ENCODE data around the gene NDUFS6. TPM values are rescaled to one million over a fixed set of nuclear protein-coding genes. Genes with fewer than 3 reads are reported as not detected.

The NDUFS6 gene
- total RNA-seq, 1 experiment from 2014 or later = 104 TPM

- Histone ChIP-seq H3K4me1 (ENCODE audit: insufficient read depth, low read length) (no peaks in the 10 kb centered on the region), H3K36me3 (ENCODE audit: low read depth, low read length) (no peaks in the 10 kb centered on the region), H3K4me2 (ENCODE audit: low read length) (no peak overlapping the region), H3K27me3 (ENCODE audit: low read length) (peaks cover 76% of the 10 kb centered on the region), H3K9ac (ENCODE audit: low read length) (no peak overlapping the region), H3K9me3 (ENCODE audit: low read length) (no peaks in the 10 kb centered on the region), H3K27ac (ENCODE audit: low read length) (no peak overlapping the region), H3K79me2 (ENCODE audit: low read length) (no peaks in the 10 kb centered on the region), H3K9me2 (replicated peaks; ENCODE audit: low read length) (no peaks in the 10 kb centered on the region), H4K20me1 (ENCODE audit: low read length) (no peaks in the 10 kb centered on the region), H2AFZ (ENCODE audit: low read length) (no peak overlapping the region), H3F3A (ENCODE audit: low read length, unreplicated experiment) (no peaks in the 10 kb centered on the region), H3K4me3 (ENCODE audit: low read length) (no peak overlapping the region)
- ATAC-seq (no peak), DNase-seq (no peak)
- no peak for TF ChIP-seq EZH2 (IDR thresholded peaks at IDR 0.05; ENCODE audit: low read length, unreplicated experiment)
- TF ChIP-seq CTCF (conservative IDR thresholded peaks at IDR 0.05; ENCODE audit: low read depth, low read length) = no peak
- no peak for TF ChIP-seq EZH2phosphoT487 (IDR thresholded peaks at IDR 0.05; ENCODE audit: borderline replicate concordance, low read length)
- intact Hi-C loops (cut with micrococcal nuclease) = no loop called here
- ChIA-PET CTCF (no interaction called here), POLR2A (ENCODE audit: unreplicated experiment) (no interaction called here)
- no TSS peak for BruUV-seq (replicated peaks)
These were observed 44.7 kb upstream of the NDUFS6 start for GRCh38 chr5:1756481-1756880.

GRCh38 chr5:1757511-1757910 is 43.7 kb upstream of the NDUFS6 start:
- Histone ChIP-seq H2AFZ (ENCODE audit: low read length) (no peak overlapping the region), H3K79me2 (ENCODE audit: low read length) (no peaks in the 10 kb centered on the region), H3F3A (ENCODE audit: low read length, unreplicated experiment) (no peaks in the 10 kb centered on the region), H3K27ac (ENCODE audit: low read length) (no peak overlapping the region), H3K9me2 (replicated peaks; ENCODE audit: low read length) (no peaks in the 10 kb centered on the region), H3K9ac (ENCODE audit: low read length) (no peak overlapping the region), H3K27me3 (ENCODE audit: low read length) (peaks cover 75% of the 10 kb centered on the region), H4K20me1 (ENCODE audit: low read length) (no peaks in the 10 kb centered on the region), H3K4me1 (ENCODE audit: insufficient read depth, low read length) (no peaks in the 10 kb centered on the region), H3K4me3 (ENCODE audit: low read length) (no peak overlapping the region), H3K4me2 (ENCODE audit: low read length) (no peak overlapping the region), H3K9me3 (ENCODE audit: low read length) (no peaks in the 10 kb centered on the region), H3K36me3 (ENCODE audit: low read depth, low read length) (no peaks in the 10 kb centered on the region)
- no peak for DNase-seq
- BruUV-seq (replicated peaks) = no TSS peak
- CTCF ChIA-PET = no interaction called here
- no peak for ATAC-seq
- POLR2A ChIA-PET (ENCODE audit: unreplicated experiment) = no interaction called here
- TF ChIP-seq EZH2phosphoT487 (IDR thresholded peaks at IDR 0.05; ENCODE audit: borderline replicate concordance, low read length) (no peak), EZH2 (IDR thresholded peaks at IDR 0.05; ENCODE audit: low read length, unreplicated experiment) (no peak), CTCF (conservative IDR thresholded peaks at IDR 0.05; ENCODE audit: low read depth, low read length) (no peak)
- intact Hi-C loops (cut with micrococcal nuclease) = no loop called here

- intact Hi-C loops (cut with micrococcal nuclease) = no loop called here
- Histone ChIP-seq H3K4me1 (ENCODE audit: insufficient read depth, low read length) (no peaks in the 10 kb centered on the region), H3K9ac (ENCODE audit: low read length) (no peak overlapping the region), H3K9me2 (replicated peaks; ENCODE audit: low read length) (no peaks in the 10 kb centered on the region), H3K9me3 (ENCODE audit: low read length) (no peaks in the 10 kb centered on the region), H3K4me2 (ENCODE audit: low read length) (no peak overlapping the region), H3K36me3 (ENCODE audit: low read depth, low read length) (no peaks in the 10 kb centered on the region), H2AFZ (ENCODE audit: low read length) (no peak overlapping the region), H3F3A (ENCODE audit: low read length, unreplicated experiment) (no peaks in the 10 kb centered on the region), H4K20me1 (ENCODE audit: low read length) (no peaks in the 10 kb centered on the region), H3K27ac (ENCODE audit: low read length) (no peak overlapping the region), H3K4me3 (ENCODE audit: low read length) (no peak overlapping the region), H3K79me2 (ENCODE audit: low read length) (no peaks in the 10 kb centered on the region), H3K27me3 (ENCODE audit: low read length) (peaks cover 72% of the 10 kb centered on the region)
- DNase-seq = no peak
- CTCF ChIA-PET = no interaction called here
- no TSS peak for BruUV-seq (replicated peaks)
- ATAC-seq = no peak
- POLR2A ChIA-PET (ENCODE audit: unreplicated experiment) = no interaction called here
- TF ChIP-seq EZH2 (IDR thresholded peaks at IDR 0.05; ENCODE audit: low read length, unreplicated experiment) (no peak), EZH2phosphoT487 (IDR thresholded peaks at IDR 0.05; ENCODE audit: borderline replicate concordance, low read length) (no peak), CTCF (conservative IDR thresholded peaks at IDR 0.05; ENCODE audit: low read depth, low read length) (no peak)
These were observed 42.6 kb upstream of the NDUFS6 start for GRCh38 chr5:1758574-1758973.
